T-helper 17 cell (primary cell): ENCODE measurements around the gene ABHD4. TPM values are rescaled to one million over a fixed set of nuclear protein-coding genes. Genes with fewer than 3 reads are reported as not detected.
"Not testable (repeated sequence)": the region's sequence is repeated elsewhere in the genome, so short reads cannot be mapped to it uniquely, and the experiment has no call there.

Experiments
- ATAC-seq: fragments of 150-1000 bp; cut with Tn5 transposase; 2 replicates; pipeline ENCODE4 v1.10.0; 2021; ENCODE audit warnings: mild to moderate bottlenecking, moderate library complexity
- DNase-seq, 3 donors: peaks; one replicate each; pipeline versions ENCODE4 v3.0.0 to v3.0.0-alpha.2; 2020 to 2021
- H3K9me3 ChIP-seq: one replicate; pipeline ENCODE4 v1.7.0; 2013; ENCODE audit warnings: low read length, mild to moderate bottlenecking; ENCODE audit not compliant: control insufficient read depth, poor library complexity, severe bottlenecking
- H3K27ac Mint-ChIP-seq: one replicate; pipeline ENCODE4 v1.8.0; 2022; ENCODE audit warnings: mild to moderate bottlenecking, moderate library complexity, mixed read lengths
- H3K27me3 Mint-ChIP-seq: one replicate; pipeline ENCODE4 v1.8.0; 2022; ENCODE audit warnings: mixed read lengths
- H3K36me3 Mint-ChIP-seq: one replicate; pipeline ENCODE4 v1.8.0; 2022; ENCODE audit warnings: low read depth, mixed read lengths
- H3K4me1 Mint-ChIP-seq: one replicate; pipeline ENCODE4 v1.8.0; 2022; ENCODE audit warnings: mild to moderate bottlenecking, mixed read lengths
- H3K4me3 Mint-ChIP-seq: one replicate; pipeline ENCODE4 v1.8.0; 2022; ENCODE audit warnings: mild to moderate bottlenecking, moderate library complexity, mixed read lengths
- total RNA-seq, 4 donors: library from RNA in 2 of 4; stranded (reverse) in 2 of 4; gene quantifications; one replicate each; pipeline ENCODE4 v1.2.3 and lab custom pipeline; 2022 to 2026

ABHD4 gene
- total RNA-seq, 2 donors from 2014 or later: 12.3 to 19.0 TPM

- DNase-seq, H3K9me3 ChIP-seq, H3K27me3 Mint-ChIP-seq, ATAC-seq, H3K36me3 Mint-ChIP-seq: not testable (repeated sequence)
- Mint-ChIP-seq H3K4me3 (peak overlapping the region; percentile 94), H3K4me1 (peaks cover 61% of the 10 kb centered on the region), H3K27ac (peak overlapping the region; percentile 98)
Measured at GRCh38 chr14:22587677-22588422, 10.2 kb upstream of the ABHD4 start.

DNA sequence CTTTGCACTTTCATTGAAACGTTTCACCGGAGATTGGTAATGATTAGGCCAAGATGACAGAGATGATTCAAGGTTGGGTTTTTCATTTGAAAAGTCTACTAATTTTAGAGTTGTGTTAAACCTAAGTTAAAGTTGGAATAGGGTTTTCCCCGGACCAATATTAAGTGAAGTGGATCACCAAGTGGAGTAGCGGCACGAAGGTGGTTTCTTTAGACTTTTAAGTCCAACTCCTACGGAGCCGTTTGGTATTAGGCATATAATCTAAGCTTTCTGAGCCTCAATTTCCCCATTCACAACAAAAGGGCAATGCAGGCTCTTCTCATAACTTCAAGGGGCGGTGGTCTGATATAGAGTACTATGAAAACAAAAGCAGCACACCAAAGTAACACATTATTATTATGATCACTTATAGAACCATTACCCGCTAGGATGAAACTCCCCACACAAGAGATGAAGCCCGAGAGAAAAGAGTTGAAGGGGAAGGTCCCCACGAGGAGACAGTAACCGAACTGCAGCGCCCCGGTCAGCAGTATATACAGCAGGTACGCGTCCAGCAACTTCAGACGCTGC, 9.5 kb upstream of the ABHD4 start:
- peaks cover 4% of the 10 kb centered on the region for H3K36me3 Mint-ChIP-seq
- ATAC-seq (no peak), DNase-seq (no peak)

DNA sequence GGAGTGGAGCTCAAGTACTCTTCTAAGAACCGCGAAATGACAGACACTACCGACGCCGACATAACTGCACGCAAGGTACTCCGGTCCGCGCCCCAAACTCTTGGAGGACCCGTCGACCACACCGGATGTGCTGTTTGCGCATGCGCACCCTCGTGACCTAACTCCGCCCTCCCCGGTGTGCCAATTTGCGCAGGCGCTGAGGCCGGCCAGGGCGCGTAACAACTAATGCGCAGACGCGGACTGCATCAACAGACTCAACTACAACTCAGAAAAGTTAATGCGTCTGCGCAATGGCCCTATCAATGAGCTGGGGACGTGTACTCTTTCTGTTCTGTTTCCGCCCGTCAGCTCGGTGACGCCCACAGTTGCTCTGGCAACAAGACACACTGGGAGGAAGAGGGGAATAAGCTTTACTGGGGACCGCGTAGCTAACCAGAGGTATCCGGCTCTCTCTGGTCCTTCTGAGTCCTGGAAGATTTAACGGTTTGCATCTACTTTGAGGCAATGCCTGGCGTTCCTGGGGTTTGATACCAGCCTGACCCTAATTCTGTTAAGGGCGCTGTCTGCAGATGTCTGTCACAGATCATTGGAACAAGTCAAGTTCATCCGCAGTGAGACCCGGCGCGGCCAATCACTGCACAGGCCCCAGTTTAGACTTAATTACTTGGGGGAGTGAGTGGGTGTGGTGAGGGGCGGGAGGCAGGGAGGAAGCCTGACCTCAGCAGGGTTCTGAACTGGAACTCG, 8.8 kb upstream of the ABHD4 start, which contains the start of gene DAD1:
Gene DAD1, minus strand, starts transcription at position 129 of the 744 bp plus-strand sequence. Its CDS starts 67 bp downstream, at position 62.
- ATAC-seq (peak; percentile 92), DNase-seq (peak; percentile 98 to 99 (median 99))
- no peaks in the 10 kb centered on the region for H3K9me3 ChIP-seq
- H3K4me1 Mint-ChIP-seq: peaks cover 47% of the 10 kb centered on the region
- H3K27me3 Mint-ChIP-seq: no peaks in the 10 kb centered on the region
- H3K36me3 Mint-ChIP-seq: peaks cover 4% of the 10 kb centered on the region
- H3K4me3 Mint-ChIP-seq: peak within 1 kb of the TSS; percentile 94
- peak within 1 kb of the TSS; percentile 98 for H3K27ac Mint-ChIP-seq

More for the DNA sequence above, 9.5 kb upstream of the ABHD4 start:
- H3K4me3 Mint-ChIP-seq: peak overlapping the region; percentile 94
- no peaks in the 10 kb centered on the region for H3K9me3 ChIP-seq
- no peaks in the 10 kb centered on the region for H3K27me3 Mint-ChIP-seq
- peak overlapping the region; percentile 98 for H3K27ac Mint-ChIP-seq
- peaks cover 54% of the 10 kb centered on the region for H3K4me1 Mint-ChIP-seq

DNA sequence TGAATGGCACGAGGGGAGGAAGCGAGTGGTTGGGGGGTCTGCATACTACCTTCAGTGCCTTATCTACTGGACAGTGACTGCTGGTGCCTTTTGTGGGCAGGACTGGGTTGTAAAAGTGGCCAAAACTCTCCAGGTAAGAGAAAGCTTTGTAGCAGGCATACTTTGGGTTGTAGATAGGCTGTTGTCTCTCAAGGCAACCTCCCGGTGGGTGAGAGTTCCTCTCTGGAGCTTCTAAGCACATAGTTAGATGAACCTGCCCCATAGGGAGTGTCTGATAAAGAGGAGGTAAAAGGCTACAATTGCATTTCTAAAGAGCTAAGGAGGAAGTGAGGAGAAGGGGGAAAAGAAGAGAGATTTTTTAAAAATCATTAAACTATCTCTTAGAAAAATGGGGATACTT, 4.9 kb upstream of the ABHD4 start:
- no peak overlapping the region for H3K27ac Mint-ChIP-seq
- H3K4me3 Mint-ChIP-seq: no peak overlapping the region
- ATAC-seq (no peak), DNase-seq (no peak)
- H3K36me3 Mint-ChIP-seq: no peaks in the 10 kb centered on the region
- H3K9me3 ChIP-seq: no peaks in the 10 kb centered on the region
- no peaks in the 10 kb centered on the region for H3K27me3 Mint-ChIP-seq
- H3K4me1 Mint-ChIP-seq: peaks cover 18% of the 10 kb centered on the region

DNA sequence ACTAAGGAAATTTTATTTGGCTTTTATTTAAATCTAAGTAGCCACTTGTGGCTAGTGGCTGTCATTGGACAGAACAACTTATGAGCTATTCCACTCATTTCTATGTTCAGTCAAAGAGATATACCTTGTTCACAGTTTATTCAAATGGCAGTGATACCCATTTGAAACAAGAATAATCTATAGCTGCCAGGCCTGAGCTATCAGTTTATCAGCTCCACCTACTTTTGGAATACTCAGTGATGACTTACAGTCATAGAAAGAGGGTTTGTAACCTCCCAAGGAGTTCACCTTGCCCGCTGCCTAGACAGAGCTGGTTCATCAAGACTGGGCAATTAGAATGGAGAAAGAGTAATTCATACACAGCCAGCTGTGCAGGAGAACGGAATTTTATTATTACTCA, 4.5 kb upstream of the ABHD4 start:
- H3K9me3 ChIP-seq: no peaks in the 10 kb centered on the region
- Mint-ChIP-seq H3K4me1 (peaks cover 18% of the 10 kb centered on the region), H3K27ac (no peak overlapping the region), H3K27me3 (no peaks in the 10 kb centered on the region), H3K4me3 (no peak overlapping the region), H3K36me3 (no peaks in the 10 kb centered on the region)
- ATAC-seq: no peak
- no peak for DNase-seq

DNA sequence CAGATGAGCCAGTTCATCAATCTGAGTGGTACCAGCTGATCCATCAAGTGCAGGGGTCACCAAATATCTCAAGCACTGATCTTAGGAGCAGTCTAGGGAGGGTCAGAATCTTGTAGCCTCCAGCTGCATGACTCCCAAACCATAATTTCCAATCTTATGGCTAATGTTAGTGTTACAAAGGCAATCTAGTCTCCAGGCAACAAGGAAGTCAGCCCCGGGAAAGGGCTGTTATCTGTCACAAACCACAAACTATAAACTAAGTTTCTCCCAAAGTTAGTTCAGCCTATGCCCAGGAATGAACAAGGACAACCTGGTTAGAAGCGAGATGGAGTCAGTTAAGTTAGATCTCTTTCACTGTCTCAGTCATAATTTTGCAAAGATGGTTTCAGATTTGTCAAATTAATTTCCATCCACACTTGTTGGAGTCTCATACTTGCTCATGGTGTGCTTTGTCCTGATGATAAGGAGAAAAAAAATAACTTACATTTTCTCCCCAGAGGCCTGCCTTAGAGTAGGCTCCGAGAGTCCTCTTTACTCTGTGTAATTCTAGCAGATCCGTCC, 3.9 kb upstream of the ABHD4 start:
- DNase-seq (no peak), ATAC-seq (no peak)
- Mint-ChIP-seq H3K4me3 (no peak overlapping the region), H3K36me3 (no peaks in the 10 kb centered on the region), H3K4me1 (peaks cover 18% of the 10 kb centered on the region), H3K27ac (peak overlapping the region; percentile 19), H3K27me3 (no peaks in the 10 kb centered on the region)
- no peaks in the 10 kb centered on the region for H3K9me3 ChIP-seq

GRCh38 chr14:22596354-22596879, 1.7 kb upstream of the ABHD4 start:
- no peaks in the 10 kb centered on the region for H3K9me3 ChIP-seq
- Mint-ChIP-seq H3K27me3 (no peaks in the 10 kb centered on the region), H3K27ac (no peak overlapping the region), H3K36me3 (no peaks in the 10 kb centered on the region), H3K4me1 (peaks cover 18% of the 10 kb centered on the region), H3K4me3 (no peak overlapping the region)
- ATAC-seq (no peak), DNase-seq (no peak)

GRCh38 chr14:22597265-22597664, 835 bp upstream of the ABHD4 start:
- no peaks in the 10 kb centered on the region for H3K27me3 Mint-ChIP-seq
- peak overlapping the region; percentile 96 for H3K4me3 Mint-ChIP-seq
- no peaks in the 10 kb centered on the region for H3K9me3 ChIP-seq
- no peak overlapping the region for H3K27ac Mint-ChIP-seq
- DNase-seq: no peak
- peaks cover 5% of the 10 kb centered on the region for H3K36me3 Mint-ChIP-seq
- peaks cover 22% of the 10 kb centered on the region for H3K4me1 Mint-ChIP-seq
- ATAC-seq: no peak

DNA sequence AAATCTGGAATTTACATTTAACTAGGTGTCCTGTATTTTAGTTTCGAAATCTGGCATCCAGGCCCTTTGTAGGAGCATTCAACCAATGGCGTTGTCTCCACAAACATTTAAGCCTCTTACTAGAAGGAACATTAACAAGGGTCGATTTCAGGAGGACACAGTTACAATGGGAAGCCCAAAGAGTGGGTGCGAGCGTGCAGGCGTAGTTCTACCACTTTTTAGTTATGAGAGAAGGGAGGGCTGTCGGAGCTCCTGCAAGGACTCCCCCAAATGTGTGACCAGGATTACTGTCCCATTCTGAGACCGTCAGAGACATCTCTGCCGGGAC, 365 bp upstream of the ABHD4 start:
- ATAC-seq: peak; percentile 26
- Mint-ChIP-seq H3K4me3 (peak overlapping the region; percentile 96), H3K27me3 (no peaks in the 10 kb centered on the region), H3K36me3 (peaks cover 8% of the 10 kb centered on the region), H3K4me1 (peaks cover 27% of the 10 kb centered on the region), H3K27ac (peak overlapping the region; percentile 94)
- DNase-seq: no peak
- H3K9me3 ChIP-seq: no peaks in the 10 kb centered on the region

DNA sequence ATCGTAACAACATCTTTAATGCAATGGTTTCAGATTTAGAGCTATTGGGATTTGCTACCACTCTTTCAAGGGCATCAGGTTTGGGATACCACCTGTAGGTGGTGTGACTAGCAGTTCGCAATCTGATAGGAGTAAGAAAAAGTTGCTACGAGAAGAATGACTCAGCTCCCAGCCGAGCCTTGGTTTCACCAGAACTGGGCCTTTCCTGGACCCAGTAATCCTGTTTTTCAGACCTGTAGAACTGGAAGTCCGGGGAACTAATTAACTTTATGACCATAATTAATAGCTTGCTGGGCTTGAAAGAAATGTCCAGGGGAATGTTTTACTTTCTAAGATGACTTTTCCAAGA, 770 bp downstream of the ABHD4 start:
- Mint-ChIP-seq H3K27ac (peak overlapping the region; percentile 94), H3K36me3 (peaks cover 14% of the 10 kb centered on the region), H3K4me3 (peak overlapping the region; percentile 96), H3K4me1 (peaks cover 31% of the 10 kb centered on the region), H3K27me3 (no peaks in the 10 kb centered on the region)
- DNase-seq (no peak), ATAC-seq (peak; percentile 69)
- H3K9me3 ChIP-seq: no peaks in the 10 kb centered on the region

GRCh38 chr14:22599349-22599748, 1.2 kb downstream of the ABHD4 start:
- Mint-ChIP-seq H3K4me1 (peaks cover 31% of the 10 kb centered on the region), H3K27ac (peak overlapping the region; percentile 94), H3K36me3 (peaks cover 14% of the 10 kb centered on the region), H3K4me3 (peak overlapping the region; percentile 96), H3K27me3 (no peaks in the 10 kb centered on the region)
- ATAC-seq: no peak
- no peak for DNase-seq
- no peaks in the 10 kb centered on the region for H3K9me3 ChIP-seq

DNA sequence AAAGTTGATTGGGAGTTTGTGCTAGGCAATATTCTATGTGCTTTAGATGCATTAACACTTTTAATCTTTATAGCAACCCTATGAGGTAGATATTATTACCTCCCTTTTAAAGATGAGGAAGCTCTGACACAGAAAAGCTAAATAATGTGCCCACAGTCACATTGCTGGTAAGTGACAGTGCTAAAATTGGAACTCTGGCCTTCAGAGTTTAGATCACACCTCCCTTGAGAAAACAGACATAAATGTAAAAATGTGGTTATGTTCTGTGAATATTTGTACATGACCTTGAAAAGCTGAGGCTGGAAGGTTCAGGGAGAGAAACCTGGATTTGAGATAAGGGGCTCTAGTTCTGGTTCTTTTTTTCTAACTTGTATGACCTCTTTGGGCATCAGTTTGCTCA, 1.9 kb downstream of the ABHD4 start:
- peaks cover 31% of the 10 kb centered on the region for H3K4me1 Mint-ChIP-seq
- DNase-seq (no peak), ATAC-seq (no peak)
- H3K9me3 ChIP-seq: no peaks in the 10 kb centered on the region
- H3K27me3 Mint-ChIP-seq: no peaks in the 10 kb centered on the region
- peak overlapping the region; percentile 96 for H3K4me3 Mint-ChIP-seq
- no peak overlapping the region for H3K27ac Mint-ChIP-seq
- H3K36me3 Mint-ChIP-seq: peaks cover 14% of the 10 kb centered on the region

DNA sequence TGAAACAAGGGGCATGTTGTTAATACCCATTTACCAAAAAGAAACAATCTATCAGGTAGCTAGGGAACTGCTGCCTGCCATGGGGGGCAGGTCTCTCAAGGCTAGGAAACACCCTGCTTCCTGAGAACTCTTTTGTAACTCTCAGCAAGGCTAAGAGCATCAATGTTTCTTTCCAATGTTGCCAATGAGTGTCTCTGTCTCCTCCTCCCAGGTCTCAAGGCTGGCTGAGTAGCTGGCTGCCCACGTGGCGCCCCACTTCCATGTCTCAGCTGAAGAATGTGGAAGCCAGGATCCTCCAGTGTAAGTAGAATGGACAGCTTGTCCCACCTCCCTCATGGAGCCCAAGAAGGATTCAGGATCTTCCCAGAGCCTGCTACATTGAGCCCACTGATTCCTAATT, 3.4 kb downstream of the ABHD4 start:
- Mint-ChIP-seq H3K4me1 (peaks cover 31% of the 10 kb centered on the region), H3K27me3 (no peaks in the 10 kb centered on the region), H3K36me3 (peaks cover 16% of the 10 kb centered on the region), H3K27ac (peak overlapping the region; percentile 59), H3K4me3 (no peak overlapping the region)
- no peaks in the 10 kb centered on the region for H3K9me3 ChIP-seq
- DNase-seq: no peak
- no peak for ATAC-seq
